Measurements from ENCODE around the gene MKKS. TPM values are rescaled to one million over a fixed set of nuclear protein-coding genes. Genes with fewer than 3 reads are reported as not detected.
A peak's percentile ranks its signal among the peaks of the same experiment; 100 is the strongest.

The MKKS gene
- total RNA-seq, 2 donors from 2014 or later = 13.2 to 13.8 TPM

DNA sequence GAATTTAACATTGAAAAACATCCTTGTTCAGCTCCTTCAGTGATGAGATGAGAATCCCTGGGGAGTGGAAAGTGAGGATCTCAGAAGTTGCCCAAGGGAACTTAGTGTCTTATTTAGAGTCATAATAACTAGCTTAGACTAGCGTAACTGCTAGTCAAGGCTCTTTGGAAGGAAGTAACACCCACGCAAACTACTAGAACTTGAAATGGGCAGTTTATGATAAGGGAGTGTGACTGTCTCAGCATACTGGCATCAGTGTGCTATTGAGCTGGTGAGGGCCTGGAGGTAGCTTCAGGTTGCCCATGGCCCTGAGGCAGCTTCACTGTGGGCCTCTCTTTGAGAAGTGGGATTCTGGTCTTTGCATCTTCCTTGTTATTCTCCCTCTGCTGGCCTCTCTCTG is 41.2 kb upstream of the MKKS start:
- peaks cover 45% of the 10 kb centered on the region for H3K4me1 Mint-ChIP-seq
- Histone ChIP-seq H3K27ac (ENCODE audit: low read depth, low read length) (no peak overlapping the region), H3K9me3 (ENCODE audit: control insufficient read depth, low read length) (no peaks in the 10 kb centered on the region), H3K9ac (ENCODE audit: extremely low read depth, low read length, poor library complexity, severe bottlenecking) (no peak overlapping the region), H3K36me3 (ENCODE audit: control insufficient read depth, insufficient read depth, low read length) (no peaks in the 10 kb centered on the region), H3K4me3 (ENCODE audit: low read length) (no peak overlapping the region), H3K4me1 (ENCODE audit: control insufficient read depth, insufficient read depth, low read length) (peaks cover 14% of the 10 kb centered on the region), H3K27me3 (ENCODE audit: control insufficient read depth, insufficient read depth, low read length, poor library complexity, severe bottlenecking) (no peaks in the 10 kb centered on the region)
- TF ChIP-seq, protein P1, sequence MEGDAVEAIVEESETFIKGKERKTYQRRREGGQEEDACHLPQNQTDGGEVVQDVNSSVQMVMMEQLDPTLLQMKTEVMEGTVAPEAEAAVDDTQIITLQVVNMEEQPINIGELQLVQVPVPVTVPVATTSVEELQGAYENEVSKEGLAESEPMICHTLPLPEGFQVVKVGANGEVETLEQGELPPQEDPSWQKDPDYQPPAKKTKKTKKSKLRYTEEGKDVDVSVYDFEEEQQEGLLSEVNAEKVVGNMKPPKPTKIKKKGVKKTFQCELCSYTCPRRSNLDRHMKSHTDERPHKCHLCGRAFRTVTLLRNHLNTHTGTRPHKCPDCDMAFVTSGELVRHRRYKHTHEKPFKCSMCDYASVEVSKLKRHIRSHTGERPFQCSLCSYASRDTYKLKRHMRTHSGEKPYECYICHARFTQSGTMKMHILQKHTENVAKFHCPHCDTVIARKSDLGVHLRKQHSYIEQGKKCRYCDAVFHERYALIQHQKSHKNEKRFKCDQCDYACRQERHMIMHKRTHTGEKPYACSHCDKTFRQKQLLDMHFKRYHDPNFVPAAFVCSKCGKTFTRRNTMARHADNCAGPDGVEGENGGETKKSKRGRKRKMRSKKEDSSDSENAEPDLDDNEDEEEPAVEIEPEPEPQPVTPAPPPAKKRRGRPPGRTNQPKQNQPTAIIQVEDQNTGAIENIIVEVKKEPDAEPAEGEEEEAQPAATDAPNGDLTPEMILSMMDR (conservative IDR thresholded peaks at IDR 0.05) = peak; percentile 35
- no peaks in the 10 kb centered on the region for H3K9me3 Mint-ChIP-seq
- H3K36me3 Mint-ChIP-seq (ENCODE audit: low read depth) = peaks cover 2% of the 10 kb centered on the region
- WGBS, 2 experiments (ENCODE audit: insufficient coverage in 1 of 2, insufficient read length in 1 of 2) = 90 to 98% methylated on average over 2 of the region's 2 CpGs
- H3K27ac Mint-ChIP-seq = no peak overlapping the region
- H3K27me3 Mint-ChIP-seq (ENCODE audit: insufficient read depth) = no peaks in the 10 kb centered on the region
- no peak for DNase-seq
- no peak overlapping the region for H3K4me3 Mint-ChIP-seq

DNA sequence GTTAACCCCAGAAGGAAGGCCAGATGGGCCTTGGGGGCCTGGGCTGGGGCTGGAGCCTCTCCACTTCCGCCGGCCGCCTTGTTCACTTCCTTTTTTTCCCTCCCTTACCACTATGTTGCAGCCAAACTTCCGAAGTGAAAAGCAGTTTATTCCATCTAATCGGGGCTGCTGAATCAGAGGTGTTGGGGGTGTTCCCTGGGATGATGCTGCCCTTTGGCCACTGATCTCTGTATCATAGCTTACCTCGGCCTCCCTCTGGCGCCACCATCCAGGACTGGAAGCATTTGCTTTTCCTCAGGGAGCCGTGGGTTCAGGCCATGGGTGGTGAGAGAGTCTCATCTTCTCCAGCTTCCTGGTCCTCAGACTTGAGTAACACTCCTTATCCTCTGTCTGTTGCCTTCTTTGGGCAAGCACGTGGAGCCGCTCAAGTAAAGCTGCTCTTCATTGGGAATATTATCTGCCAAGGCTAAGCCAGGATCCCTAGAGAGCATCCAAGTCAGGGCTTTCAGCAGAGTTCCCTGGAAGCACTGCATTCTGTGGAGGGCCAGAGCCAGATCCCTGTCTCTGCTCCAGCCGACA is 40.7 kb upstream of the MKKS start:
- TF ChIP-seq, protein P1 (conservative IDR thresholded peaks at IDR 0.05) = peak; percentile 28

DNA sequence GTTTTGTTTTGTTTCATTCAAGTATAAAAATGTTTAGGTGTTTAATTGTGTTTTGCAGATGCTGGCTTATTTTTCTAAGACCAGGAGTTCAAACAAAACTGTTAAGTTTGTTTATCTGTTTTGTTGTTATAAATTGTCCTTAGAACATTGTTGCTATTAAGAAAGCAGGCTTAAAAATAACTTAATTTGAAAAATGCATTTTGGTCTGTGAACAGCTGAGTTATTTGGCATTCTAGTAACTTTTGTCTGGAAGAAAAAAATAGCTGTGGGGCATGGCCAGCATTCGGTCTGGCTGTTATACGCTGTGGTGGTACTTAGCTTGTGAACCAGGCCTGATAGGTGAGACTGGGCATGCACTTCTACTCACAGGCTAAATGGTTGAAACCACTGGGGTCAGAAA is 38.8 kb upstream of the MKKS start:
- Histone ChIP-seq H3K9ac (ENCODE audit: extremely low read depth, low read length, poor library complexity, severe bottlenecking) (no peak overlapping the region), H3K27me3 (ENCODE audit: control insufficient read depth, insufficient read depth, low read length, poor library complexity, severe bottlenecking) (no peaks in the 10 kb centered on the region), H3K27ac (ENCODE audit: low read depth, low read length) (no peak overlapping the region), H3K4me3 (ENCODE audit: low read length) (no peak overlapping the region), H3K36me3 (ENCODE audit: control insufficient read depth, insufficient read depth, low read length) (no peaks in the 10 kb centered on the region), H3K4me1 (ENCODE audit: control insufficient read depth, insufficient read depth, low read length) (peaks cover 25% of the 10 kb centered on the region), H3K9me3 (ENCODE audit: control insufficient read depth, low read length) (no peaks in the 10 kb centered on the region)
- H3K27ac Mint-ChIP-seq = no peak overlapping the region
- TF ChIP-seq, protein P1 (conservative IDR thresholded peaks at IDR 0.05) = no peak
- DNase-seq = no peak
- no peaks in the 10 kb centered on the region for H3K27me3 Mint-ChIP-seq (ENCODE audit: insufficient read depth)
- no peaks in the 10 kb centered on the region for H3K9me3 Mint-ChIP-seq
- whole genome bisulfite sequencing, 2 experiments (ENCODE audit: insufficient coverage in 1 of 2, insufficient read length in 1 of 2) = 88 to 98% methylated on average over 2 of the region's 2 CpGs
- peaks cover 58% of the 10 kb centered on the region for H3K4me1 Mint-ChIP-seq
- no peaks in the 10 kb centered on the region for H3K36me3 Mint-ChIP-seq (ENCODE audit: low read depth)
- no peak overlapping the region for H3K4me3 Mint-ChIP-seq

More for the DNA sequence above, 40.7 kb upstream of the MKKS start:
- peak; percentile 68 for DNase-seq
- Mint-ChIP-seq H3K36me3 (ENCODE audit: low read depth) (peaks cover 2% of the 10 kb centered on the region), H3K4me3 (no peak overlapping the region), H3K9me3 (no peaks in the 10 kb centered on the region), H3K27me3 (ENCODE audit: insufficient read depth) (no peaks in the 10 kb centered on the region), H3K27ac (peak overlapping the region; percentile 67), H3K4me1 (peaks cover 50% of the 10 kb centered on the region)
- H3K4me1 ChIP-seq (ENCODE audit: control insufficient read depth, insufficient read depth, low read length) = peaks cover 14% of the 10 kb centered on the region
- no peaks in the 10 kb centered on the region for H3K27me3 ChIP-seq (ENCODE audit: control insufficient read depth, insufficient read depth, low read length, poor library complexity, severe bottlenecking)
- H3K9ac ChIP-seq (ENCODE audit: extremely low read depth, low read length, poor library complexity, severe bottlenecking) = no peak overlapping the region
- 84 to 86% methylated on average over 4 to 11 of the region's 11 CpGs for WGBS, 2 experiments (ENCODE audit: insufficient coverage in 1 of 2, insufficient read length in 1 of 2)
- H3K4me3 ChIP-seq (ENCODE audit: low read length) = no peak overlapping the region
- H3K9me3 ChIP-seq (ENCODE audit: control insufficient read depth, low read length) = no peaks in the 10 kb centered on the region
- H3K36me3 ChIP-seq (ENCODE audit: control insufficient read depth, insufficient read depth, low read length) = no peaks in the 10 kb centered on the region
- no peak overlapping the region for H3K27ac ChIP-seq (ENCODE audit: low read depth, low read length)

Data from endodermal cell (in vitro differentiated cells).